Neutrophil (primary cell): ENCODE measurements around the gene ERP27.

Experiments
- H3K27ac ChIP-seq: fragments of 200-600 bp; sonication (generic); 2 replicates; pipeline ENCODE4 v1.5.1; 2016; ENCODE audit warnings: mild to moderate bottlenecking, moderate library complexity
- H3K27me3 ChIP-seq: fragments of 200-600 bp; sonication (generic); 2 replicates; pipeline ENCODE4 v1.6.0; 2016; ENCODE audit warnings: mild to moderate bottlenecking
- H3K36me3 ChIP-seq: fragments of 200-600 bp; sonication (generic); 2 replicates; pipeline ENCODE4 v1.5.1; 2017
- H3K4me1 ChIP-seq, 2 experiments: fragments of 200-600 bp in 1 of 2; sonication (generic) in 1 of 2; 1 replicate in 1 of 2; 2 replicates in 1 of 2; pipeline versions ENCODE4 v1.5.1 to v1.6.1; 2013 to 2016; ENCODE audit warnings: low read depth in 1 of 2, low read length in 1 of 2, mild to moderate bottlenecking in 1 of 2, moderate library complexity in 1 of 2; ENCODE audit not compliant: control insufficient read depth in 1 of 2, insufficient read depth in 1 of 2
- H3K4me3 ChIP-seq, 2 experiments: fragments of 200-600 bp in 1 of 2; sonication (generic) in 1 of 2; 1 replicate in 1 of 2; 2 replicates in 1 of 2; pipeline ENCODE4 v1.5.1; 2013 to 2016; ENCODE audit warnings: low read depth in 1 of 2, low read length in 1 of 2, mild to moderate bottlenecking in 1 of 2, moderate library complexity in 1 of 2
- H3K9me3 ChIP-seq: fragments of 200-600 bp; sonication (generic); 2 replicates; pipeline ENCODE4 v1.5.1; 2016
- CTCF ChIP-seq: fragments of 200-600 bp; sonication (generic); IDR thresholded peaks from 2 replicates; pipeline ENCODE4 v1.5.1; 2016; ENCODE audit warnings: antibody characterized with exemption

Gene ERP27

GRCh38 chr12:14974633-14975032 lies 36.3 kb upstream of the ERP27 start:
- Histone ChIP-seq H3K4me1 (peaks cover 49 to 66% of the 10 kb centered on the region in 2 experiments), H3K27ac (peak overlapping the region; percentile 79), H3K36me3 (no peaks in the 10 kb centered on the region), H3K4me3 (no peak overlapping the region), H3K27me3 (no peaks in the 10 kb centered on the region), H3K9me3 (no peaks in the 10 kb centered on the region)
- no peak for TF ChIP-seq CTCF

- no peaks in the 10 kb centered on the region for H3K27me3 ChIP-seq
- H3K9me3 ChIP-seq, result no peaks in the 10 kb centered on the region
- H3K27ac ChIP-seq, result peak within 1 kb of the TSS; percentile 79
- TF ChIP-seq CTCF, result no peak
- H3K4me3 ChIP-seq, result no peak within 1 kb of the TSS
- H3K36me3 ChIP-seq, result no peaks in the 10 kb centered on the region
- peaks cover 39 to 48% of the 10 kb centered on the region in 2 experiments for H3K4me1 ChIP-seq
Measured at GRCh38 chr12:14972816-14973215, 34.5 kb upstream of the ERP27 start, which contains the start of gene PDE6H. Gene PDE6H, plus strand, starts transcription at chr12:14973042. Its CDS starts 4,971 bp downstream, at chr12:14978013.

GRCh38 chr12:14970473-14970872 lies 32.1 kb upstream of the ERP27 start:
- TF ChIP-seq CTCF, result no peak
- H3K9me3 ChIP-seq, result no peaks in the 10 kb centered on the region
- peaks cover 28 to 31% of the 10 kb centered on the region in 2 experiments for H3K4me1 ChIP-seq
- no peaks in the 10 kb centered on the region for H3K36me3 ChIP-seq
- no peak overlapping the region for H3K4me3 ChIP-seq
- no peak overlapping the region for H3K27ac ChIP-seq
- H3K27me3 ChIP-seq, result no peaks in the 10 kb centered on the region

GRCh38 chr12:14968478-14968877 lies 30.1 kb upstream of the ERP27 start:
- Histone ChIP-seq H3K27ac (no peak overlapping the region), H3K9me3 (no peaks in the 10 kb centered on the region), H3K4me3 (no peak overlapping the region), H3K36me3 (no peaks in the 10 kb centered on the region), H3K4me1 (peaks cover 26 to 31% of the 10 kb centered on the region in 2 experiments), H3K27me3 (no peaks in the 10 kb centered on the region)
- TF ChIP-seq CTCF, result no peak

GRCh38 chr12:14965221-14965620 lies 26.9 kb upstream of the ERP27 start:
- no peaks in the 10 kb centered on the region for H3K27me3 ChIP-seq
- no peaks in the 10 kb centered on the region for H3K36me3 ChIP-seq
- H3K4me3 ChIP-seq, result no peak overlapping the region
- peak overlapping the region; percentile 95 for H3K27ac ChIP-seq
- H3K9me3 ChIP-seq, result no peaks in the 10 kb centered on the region
- peaks cover 43 to 53% of the 10 kb centered on the region in 2 experiments for H3K4me1 ChIP-seq
- no peak for TF ChIP-seq CTCF

- Histone ChIP-seq H3K36me3 (no peaks in the 10 kb centered on the region), H3K9me3 (no peaks in the 10 kb centered on the region), H3K27me3 (no peaks in the 10 kb centered on the region), H3K4me3 (no peak overlapping the region), H3K27ac (peak overlapping the region; percentile 95), H3K4me1 (peaks cover 46 to 62% of the 10 kb centered on the region in 2 experiments)
- no peak for TF ChIP-seq CTCF
Measured at GRCh38 chr12:14964406-14964805, 26.1 kb upstream of the ERP27 start.
